ENCODE data around the gene ANXA4.

DNA sequence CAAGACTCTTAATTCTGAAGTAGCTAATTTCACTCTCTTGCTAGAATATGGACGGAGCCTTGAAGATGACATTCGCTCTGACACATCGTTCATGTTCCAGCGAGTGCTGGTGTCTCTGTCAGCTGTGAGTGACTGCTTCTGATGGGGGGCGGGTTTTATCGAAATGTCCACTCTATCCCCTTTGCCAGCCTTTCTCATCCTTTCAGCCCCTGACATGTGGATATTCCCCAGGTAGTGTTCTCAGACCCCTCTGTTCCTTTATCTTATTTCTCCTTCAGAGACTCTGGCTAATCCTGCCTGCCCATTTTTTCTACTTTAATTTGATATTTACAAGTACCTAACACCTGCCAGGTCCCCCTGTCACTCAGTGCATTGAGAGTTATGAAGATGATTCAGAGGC, 68.6 kb downstream of the ANXA4 start:
- TF ChIP-seq, protein P1, sequence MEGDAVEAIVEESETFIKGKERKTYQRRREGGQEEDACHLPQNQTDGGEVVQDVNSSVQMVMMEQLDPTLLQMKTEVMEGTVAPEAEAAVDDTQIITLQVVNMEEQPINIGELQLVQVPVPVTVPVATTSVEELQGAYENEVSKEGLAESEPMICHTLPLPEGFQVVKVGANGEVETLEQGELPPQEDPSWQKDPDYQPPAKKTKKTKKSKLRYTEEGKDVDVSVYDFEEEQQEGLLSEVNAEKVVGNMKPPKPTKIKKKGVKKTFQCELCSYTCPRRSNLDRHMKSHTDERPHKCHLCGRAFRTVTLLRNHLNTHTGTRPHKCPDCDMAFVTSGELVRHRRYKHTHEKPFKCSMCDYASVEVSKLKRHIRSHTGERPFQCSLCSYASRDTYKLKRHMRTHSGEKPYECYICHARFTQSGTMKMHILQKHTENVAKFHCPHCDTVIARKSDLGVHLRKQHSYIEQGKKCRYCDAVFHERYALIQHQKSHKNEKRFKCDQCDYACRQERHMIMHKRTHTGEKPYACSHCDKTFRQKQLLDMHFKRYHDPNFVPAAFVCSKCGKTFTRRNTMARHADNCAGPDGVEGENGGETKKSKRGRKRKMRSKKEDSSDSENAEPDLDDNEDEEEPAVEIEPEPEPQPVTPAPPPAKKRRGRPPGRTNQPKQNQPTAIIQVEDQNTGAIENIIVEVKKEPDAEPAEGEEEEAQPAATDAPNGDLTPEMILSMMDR (IDR thresholded peaks at IDR 0.05): no peak
- no peak for TF ChIP-seq POLR2AphosphoS5 (IDR thresholded peaks at IDR 0.05)
- TF ChIP-seq EP300 (IDR thresholded peaks at IDR 0.05): no peak

Measured in sigmoid colon (tissue), 4 donors.